ENCODE results near the gene MYCL. TPM values are rescaled to one million over a fixed set of nuclear protein-coding genes. Genes with fewer than 3 reads are reported as not detected.

MYCL gene
- total and polyA plus RNA-seq, 4 donors: 0.45 to 1.2 (median 0.50) TPM; not detected in 1

DNA sequence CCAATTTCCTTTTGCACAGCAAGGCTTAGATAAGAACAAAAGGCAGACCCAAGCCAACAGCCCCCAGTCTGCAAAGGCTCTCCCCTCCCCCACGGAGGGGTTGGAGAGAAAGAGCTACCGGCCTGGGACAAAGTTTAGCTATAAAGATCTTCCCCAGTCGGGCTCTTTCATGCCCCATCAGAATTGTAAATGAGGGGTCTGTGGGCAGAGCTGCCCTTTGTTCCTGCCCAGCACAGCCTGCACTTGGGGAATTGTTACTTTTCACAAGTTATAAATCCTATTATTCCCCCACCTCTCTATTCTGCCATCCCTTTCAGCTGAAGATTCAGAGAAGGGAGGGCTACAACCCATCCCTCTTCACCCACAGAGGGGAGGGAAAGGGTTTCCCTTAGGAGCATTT lies 3.5 kb downstream of the MYCL start:
- Histone ChIP-seq H3K27me3 (ENCODE audit: control insufficient read depth in 1 of 2, insufficient read depth in 2 of 2, low read length in 1 of 2) (no peaks in the 10 kb centered on the region), H3K4me3 (ENCODE audit: low read length in 2 of 2) (no peak overlapping the region), H3K27ac (ENCODE audit: low read depth in 1 of 2, low read length in 2 of 2) (no peak overlapping the region), H3K36me3 (ENCODE audit: control insufficient read depth in 1 of 2, insufficient read depth in 2 of 2, low read length in 1 of 2) (no peaks in the 10 kb centered on the region), H3K9me3 (ENCODE audit: control insufficient read depth, low read length) (no peaks in the 10 kb centered on the region), H3K4me1 (ENCODE audit: control insufficient read depth in 1 of 2, insufficient read depth in 2 of 2, low read length in 2 of 2) (no peaks in the 10 kb centered on the region)
- WGBS, 2 donors: 32 to 46% methylated on average over 3 of the region's 3 CpGs
- DNase-seq: no peak
- ATAC-seq (ENCODE audit: low FRiP score): no peak
- intact Hi-C loops (cut with DNase I): no loop called here

DNA sequence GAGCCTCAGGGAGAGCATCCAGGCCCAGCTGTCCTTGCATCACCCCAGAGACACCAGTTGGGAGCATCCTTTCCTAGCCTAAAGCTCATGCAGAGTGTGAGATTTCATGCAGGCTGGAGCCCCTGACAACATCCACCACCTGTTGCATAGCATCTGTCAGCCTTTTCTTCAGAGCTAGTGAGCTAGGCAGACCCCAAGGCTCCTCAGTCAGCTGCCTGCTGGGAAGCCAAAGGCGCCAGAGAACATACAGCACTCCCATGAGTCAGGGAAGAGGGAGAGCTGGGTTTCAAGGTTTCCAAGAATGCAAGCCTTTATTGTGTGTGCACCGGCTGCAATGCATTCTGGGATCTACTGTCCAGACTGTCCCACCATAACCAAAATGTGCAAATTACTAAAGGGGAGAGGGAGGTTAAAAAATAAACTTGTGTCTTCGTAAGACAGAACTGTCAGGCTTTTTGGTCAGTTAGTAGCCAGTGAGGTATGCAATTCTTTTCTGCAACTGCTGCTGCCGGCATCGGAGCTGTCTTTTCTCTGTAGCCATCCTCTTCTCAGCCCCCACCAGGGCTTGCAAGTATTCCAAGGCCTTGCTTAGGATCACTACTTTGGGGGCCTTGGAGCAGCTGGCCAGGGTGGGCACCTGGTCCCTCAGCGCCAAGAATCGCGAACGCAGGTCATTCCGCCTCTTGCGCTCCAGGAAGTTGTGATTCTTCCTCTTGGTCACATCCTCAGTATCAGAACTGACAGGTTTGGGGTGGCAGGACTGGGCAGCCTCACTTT lies 4.6 kb downstream of the MYCL start:
- intact Hi-C loops (cut with DNase I): no loop called here
- no peaks in the 10 kb centered on the region for H3K9me3 ChIP-seq (ENCODE audit: control insufficient read depth, low read length)
- H3K27ac ChIP-seq (ENCODE audit: low read depth in 1 of 2, low read length in 2 of 2): no peak overlapping the region
- WGBS, 2 donors: 83 to 84% methylated on average over 11 of the region's 11 CpGs
- H3K27me3 ChIP-seq (ENCODE audit: control insufficient read depth in 1 of 2, insufficient read depth in 2 of 2, low read length in 1 of 2): no peaks in the 10 kb centered on the region
- H3K4me1 ChIP-seq (ENCODE audit: control insufficient read depth in 1 of 2, insufficient read depth in 2 of 2, low read length in 2 of 2): peaks cover 0 to 6% of the 10 kb centered on the region in 2 donors
- ATAC-seq (ENCODE audit: low FRiP score): no peak
- no peaks in the 10 kb centered on the region for H3K36me3 ChIP-seq (ENCODE audit: control insufficient read depth in 1 of 2, insufficient read depth in 2 of 2, low read length in 1 of 2)
- no peak overlapping the region for H3K4me3 ChIP-seq (ENCODE audit: low read length in 2 of 2)
- DNase-seq: no peak

DNA sequence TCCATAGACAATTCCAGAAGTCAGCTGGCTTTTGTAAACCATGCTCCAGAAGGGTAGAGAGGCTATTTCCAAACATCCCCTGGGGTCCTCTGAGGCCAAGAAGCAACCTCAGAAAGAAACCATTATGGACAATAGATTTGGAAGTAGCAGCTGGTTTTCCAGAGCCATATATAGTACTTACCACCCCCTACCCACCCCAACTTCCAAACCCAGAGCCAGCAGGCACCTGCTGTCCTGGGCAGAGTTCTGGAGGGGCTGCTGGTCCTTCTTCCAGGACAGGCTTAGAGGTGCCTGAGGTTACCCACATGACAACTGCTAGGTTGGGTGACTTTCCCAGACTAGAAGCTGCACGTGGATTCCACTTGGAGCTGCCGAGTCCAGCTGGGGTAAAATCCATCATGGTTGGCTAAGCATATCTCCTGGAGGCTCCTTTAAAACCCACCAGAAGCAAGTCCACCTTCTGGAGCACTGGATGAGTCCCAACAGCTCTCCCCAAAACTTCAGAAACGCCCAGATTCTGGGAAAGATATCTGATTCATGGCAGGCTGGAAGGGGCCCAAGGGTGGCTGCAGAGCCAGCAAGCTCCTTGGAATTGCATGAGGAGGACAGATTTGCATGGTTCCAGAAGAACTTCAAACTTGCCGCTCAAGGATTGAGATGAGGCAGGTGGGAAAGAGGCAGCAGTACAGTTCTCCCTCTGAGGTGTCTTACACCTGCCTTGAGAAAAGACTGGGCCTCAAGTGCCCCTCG lies 5.8 kb downstream of the MYCL start:
- WGBS, 2 donors: 75 to 81% methylated on average over 5 of the region's 5 CpGs
- H3K4me1 ChIP-seq (ENCODE audit: control insufficient read depth in 1 of 2, insufficient read depth in 2 of 2, low read length in 2 of 2): peaks cover 0 to 6% of the 10 kb centered on the region in 2 donors
- intact Hi-C loops (cut with DNase I): no loop called here
- no peaks in the 10 kb centered on the region for H3K36me3 ChIP-seq (ENCODE audit: control insufficient read depth in 1 of 2, insufficient read depth in 2 of 2, low read length in 1 of 2)
- ATAC-seq (ENCODE audit: low FRiP score) (no peak), DNase-seq (no peak)
- H3K27me3 ChIP-seq (ENCODE audit: control insufficient read depth in 1 of 2, insufficient read depth in 2 of 2, low read length in 1 of 2): no peaks in the 10 kb centered on the region
- no peaks in the 10 kb centered on the region for H3K9me3 ChIP-seq (ENCODE audit: control insufficient read depth, low read length)
- H3K4me3 ChIP-seq (ENCODE audit: low read length in 2 of 2): no peak overlapping the region
- no peak overlapping the region for H3K27ac ChIP-seq (ENCODE audit: low read depth in 1 of 2, low read length in 2 of 2)

DNA sequence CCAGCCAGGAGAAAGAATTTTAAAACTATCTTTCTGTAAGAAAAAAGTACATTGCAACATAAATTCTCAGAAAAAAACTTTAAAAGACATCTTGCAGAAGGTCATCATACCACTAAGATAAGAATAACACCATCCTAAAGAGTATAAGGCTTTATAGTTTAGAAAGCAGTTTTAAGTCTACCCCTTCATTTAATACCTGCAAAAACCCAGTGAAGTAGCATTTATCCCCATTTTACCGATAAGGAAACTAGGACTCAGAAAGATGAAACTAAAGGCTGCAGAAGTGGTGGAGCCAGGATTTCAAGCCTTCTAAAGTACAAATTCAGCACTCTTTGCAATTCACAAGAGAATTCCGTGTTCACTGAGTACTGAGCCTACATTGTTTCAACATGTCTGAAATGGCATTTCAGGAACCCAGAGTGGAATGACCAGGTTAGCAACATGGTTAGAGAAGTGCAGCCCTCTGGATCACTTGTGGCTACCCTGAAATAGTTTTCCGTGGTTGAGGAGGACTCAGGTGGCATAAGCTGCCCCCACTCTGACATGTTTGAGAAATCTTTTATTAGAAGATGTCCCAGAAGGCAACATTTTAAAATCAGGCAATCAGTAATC lies 6.7 kb downstream of the MYCL start:
- 54 to 63% methylated on average over 3 of the region's 3 CpGs for WGBS, 2 donors
- no peak for ATAC-seq (ENCODE audit: low FRiP score)
- intact Hi-C loops (cut with DNase I): no loop called here

DNA sequence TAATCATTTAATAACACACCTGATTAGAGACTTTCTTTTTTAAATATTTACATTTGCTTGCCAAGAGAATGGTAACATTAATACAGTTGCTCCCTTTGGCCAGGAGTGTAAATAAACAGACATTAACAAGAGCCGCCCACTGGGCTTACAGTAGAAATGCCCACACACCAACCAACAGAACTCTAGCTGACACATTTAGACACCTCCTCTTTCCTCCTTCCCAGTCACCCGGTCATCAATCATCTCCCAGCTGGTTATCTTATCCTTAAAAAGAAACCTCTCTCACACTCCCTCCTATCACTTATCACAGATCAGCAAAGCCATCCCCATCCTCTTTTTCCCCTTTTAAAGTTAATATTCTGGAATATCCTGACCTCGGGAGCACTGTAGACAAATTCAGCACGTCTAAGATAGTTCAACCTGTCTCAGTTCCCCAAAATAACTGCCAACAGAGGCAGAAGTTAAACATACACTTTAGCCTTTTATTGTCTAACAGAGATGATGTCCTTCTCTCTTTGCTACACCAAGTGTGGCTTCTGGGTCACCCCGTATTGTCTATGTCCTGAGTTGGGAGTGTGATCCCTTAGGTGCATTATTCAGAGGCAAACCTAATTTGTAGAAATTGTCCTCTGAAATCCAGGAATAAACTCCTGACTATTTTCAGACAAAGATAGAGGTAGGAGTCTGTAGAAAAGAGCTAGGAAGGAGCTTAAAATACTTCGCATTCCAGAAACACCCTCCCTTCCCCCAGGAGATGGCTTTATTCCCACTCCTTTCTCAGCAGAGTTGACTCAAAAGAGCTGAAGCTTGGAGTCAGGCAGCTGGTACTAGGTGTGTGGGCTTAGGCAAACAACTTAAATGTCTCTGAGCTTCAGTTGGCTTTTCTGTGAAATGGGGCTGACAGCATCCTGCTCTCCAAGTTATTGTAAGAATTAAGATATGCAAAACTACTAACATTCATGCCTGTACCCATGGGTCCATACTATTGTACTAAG lies 8.8 kb downstream of the MYCL start:
- Histone ChIP-seq H3K36me3 (ENCODE audit: control insufficient read depth in 1 of 2, insufficient read depth in 2 of 2, low read length in 1 of 2) (no peaks in the 10 kb centered on the region), H3K4me3 (ENCODE audit: low read length in 2 of 2) (no peak overlapping the region), H3K27ac (ENCODE audit: low read depth in 1 of 2, low read length in 2 of 2) (no peak overlapping the region), H3K4me1 (ENCODE audit: control insufficient read depth in 1 of 2, insufficient read depth in 2 of 2, low read length in 2 of 2) (peaks cover 0 to 6% of the 10 kb centered on the region in 2 donors), H3K9me3 (ENCODE audit: control insufficient read depth, low read length) (no peaks in the 10 kb centered on the region), H3K27me3 (ENCODE audit: control insufficient read depth in 1 of 2, insufficient read depth in 2 of 2, low read length in 1 of 2) (no peaks in the 10 kb centered on the region)
- ATAC-seq (ENCODE audit: low FRiP score) (no peak), DNase-seq (no peak)
- 29% methylated on average over 6 of the region's 6 CpGs for WGBS, 2 donors
- intact Hi-C loops (cut with DNase I): no loop called here

More for the DNA sequence above, 6.7 kb downstream of the MYCL start:
- Histone ChIP-seq H3K36me3 (ENCODE audit: control insufficient read depth in 1 of 2, insufficient read depth in 2 of 2, low read length in 1 of 2) (no peaks in the 10 kb centered on the region), H3K4me3 (ENCODE audit: low read length in 2 of 2) (no peak overlapping the region), H3K27me3 (ENCODE audit: control insufficient read depth in 1 of 2, insufficient read depth in 2 of 2, low read length in 1 of 2) (no peaks in the 10 kb centered on the region), H3K9me3 (ENCODE audit: control insufficient read depth, low read length) (no peaks in the 10 kb centered on the region), H3K4me1 (ENCODE audit: control insufficient read depth in 1 of 2, insufficient read depth in 2 of 2, low read length in 2 of 2) (peaks cover 0 to 6% of the 10 kb centered on the region in 2 donors), H3K27ac (ENCODE audit: low read depth in 1 of 2, low read length in 2 of 2) (no peak overlapping the region)
- no peak for DNase-seq

DNA sequence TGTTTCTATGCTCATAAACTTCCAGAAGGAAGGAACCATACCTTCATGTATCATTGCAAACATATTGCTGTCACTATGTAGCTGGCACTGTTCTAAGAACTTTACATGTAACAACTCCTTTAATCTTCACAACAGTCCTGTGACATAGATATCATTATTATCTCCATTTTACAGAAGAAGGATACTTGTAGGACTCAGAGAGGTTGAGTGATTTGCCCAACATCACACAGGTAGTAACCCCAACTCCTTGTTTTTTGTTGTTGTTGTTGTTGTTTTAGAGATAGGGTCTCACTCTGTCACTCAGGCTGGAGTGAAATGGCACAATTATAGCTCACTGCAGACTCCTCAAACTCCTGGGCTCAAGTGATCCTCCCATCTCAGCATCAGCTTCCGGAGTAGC lies 10.8 kb downstream of the MYCL start:
- intact Hi-C loops (cut with DNase I): no loop called here

DNA sequence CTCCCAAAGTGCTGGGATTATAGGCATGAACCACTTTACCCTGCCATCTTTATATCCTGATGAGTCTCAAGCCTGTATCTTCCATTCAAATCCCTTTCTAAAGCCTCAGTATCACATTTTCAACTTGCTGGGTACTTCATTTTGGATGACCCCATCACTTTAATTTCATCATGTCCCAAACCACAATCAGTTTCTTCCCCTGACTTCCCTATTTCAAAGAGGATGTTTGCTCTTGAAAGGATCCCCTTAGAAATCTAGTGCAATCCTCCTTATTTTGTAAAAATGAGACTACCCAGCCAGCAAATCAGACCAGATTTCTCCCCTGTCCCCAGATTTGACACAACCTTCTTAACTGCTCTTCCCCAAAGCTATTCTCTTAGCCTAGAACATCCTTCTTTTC lies 11.4 kb downstream of the MYCL start:
- no peaks in the 10 kb centered on the region for H3K27me3 ChIP-seq (ENCODE audit: control insufficient read depth in 1 of 2, insufficient read depth in 2 of 2, low read length in 1 of 2)
- H3K36me3 ChIP-seq (ENCODE audit: control insufficient read depth in 1 of 2, insufficient read depth in 2 of 2, low read length in 1 of 2): no peaks in the 10 kb centered on the region
- DNase-seq (no peak), ATAC-seq (ENCODE audit: low FRiP score) (no peak)
- intact Hi-C loops (cut with DNase I): no loop called here
- H3K4me1 ChIP-seq (ENCODE audit: control insufficient read depth in 1 of 2, insufficient read depth in 2 of 2, low read length in 2 of 2): peaks cover 0 to 6% of the 10 kb centered on the region in 2 donors
- H3K9me3 ChIP-seq (ENCODE audit: control insufficient read depth, low read length): no peaks in the 10 kb centered on the region
- H3K4me3 ChIP-seq (ENCODE audit: low read length in 2 of 2): no peak overlapping the region
- H3K27ac ChIP-seq (ENCODE audit: low read depth in 1 of 2, low read length in 2 of 2): no peak overlapping the region

More for the DNA sequence above, 10.8 kb downstream of the MYCL start:
- ATAC-seq (ENCODE audit: low FRiP score): no peak
- Histone ChIP-seq H3K4me1 (ENCODE audit: control insufficient read depth in 1 of 2, insufficient read depth in 2 of 2, low read length in 2 of 2) (peaks cover 0 to 6% of the 10 kb centered on the region in 2 donors), H3K4me3 (ENCODE audit: low read length in 2 of 2) (no peak overlapping the region), H3K36me3 (ENCODE audit: control insufficient read depth in 1 of 2, insufficient read depth in 2 of 2, low read length in 1 of 2) (no peaks in the 10 kb centered on the region), H3K9me3 (ENCODE audit: control insufficient read depth, low read length) (no peaks in the 10 kb centered on the region), H3K27me3 (ENCODE audit: control insufficient read depth in 1 of 2, insufficient read depth in 2 of 2, low read length in 1 of 2) (no peaks in the 10 kb centered on the region), H3K27ac (ENCODE audit: low read depth in 1 of 2, low read length in 2 of 2) (no peak overlapping the region)
- WGBS, 2 donors: 90% methylated on average over 1 of the region's 1 CpG
- no peak for DNase-seq

DNA sequence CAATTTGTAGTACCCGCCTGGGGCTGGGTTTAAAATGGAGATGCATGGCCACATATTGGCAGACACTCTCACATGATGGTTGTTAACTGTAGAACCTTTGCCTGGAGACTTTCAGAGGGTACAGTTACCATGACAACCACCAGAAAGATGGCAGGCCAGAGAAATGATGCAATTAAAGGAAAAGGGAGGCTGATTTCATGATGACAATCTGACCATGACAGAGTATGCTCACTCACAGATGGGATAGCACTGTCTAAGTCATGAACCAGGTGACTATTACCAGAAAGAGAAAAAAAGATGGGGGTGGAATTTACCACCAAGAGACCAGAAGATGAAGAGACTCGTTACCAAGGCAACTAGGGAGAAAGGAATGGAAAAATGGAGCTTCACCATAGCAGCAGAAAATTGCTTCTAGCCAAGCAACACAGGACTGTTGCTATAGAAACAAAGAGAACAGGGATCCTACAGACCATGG lies 14.9 kb downstream of the MYCL start:
- no peak for DNase-seq
- Histone ChIP-seq H3K27ac (ENCODE audit: low read depth in 1 of 2, low read length in 2 of 2) (no peak overlapping the region), H3K36me3 (ENCODE audit: control insufficient read depth in 1 of 2, insufficient read depth in 2 of 2, low read length in 1 of 2) (no peaks in the 10 kb centered on the region), H3K4me3 (ENCODE audit: low read length in 2 of 2) (no peak overlapping the region), H3K27me3 (ENCODE audit: control insufficient read depth in 1 of 2, insufficient read depth in 2 of 2, low read length in 1 of 2) (no peaks in the 10 kb centered on the region), H3K4me1 (ENCODE audit: control insufficient read depth in 1 of 2, insufficient read depth in 2 of 2, low read length in 2 of 2) (no peaks in the 10 kb centered on the region), H3K9me3 (ENCODE audit: control insufficient read depth, low read length) (no peaks in the 10 kb centered on the region)
- intact Hi-C loops (cut with DNase I): no loop called here
- WGBS, 2 donors: 71 to 78% methylated on average over 2 of the region's 2 CpGs
- ATAC-seq (ENCODE audit: low FRiP score): no peak

Data from aorta (tissue), 5 donors.